Right atrium auricular region (tissue), 2 donors: ENCODE results near the gene LARP1B. TPM values are rescaled to one million over a fixed set of nuclear protein-coding genes. Genes with fewer than 3 reads are reported as not detected.
"Not testable (repeated sequence)": the region's sequence is repeated elsewhere in the genome, so short reads cannot be mapped to it uniquely, and the experiment has no call there.

Source experiments
- DNase-seq: peaks from one replicate; pipeline ENCODE4 v3.0.0-alpha.2; 2019; ENCODE audit warnings: low spot score
- H3K27ac ChIP-seq, 2 donors: fragments of 200-600 bp; sonication (generic); 1 replicate in 1 of 2; 2 replicates in 1 of 2; pipeline ENCODE4 v1.5.1; 2016 to 2019
- H3K27me3 ChIP-seq, 2 donors: fragments of 200-600 bp; sonication (generic); one replicate each; pipeline versions ENCODE4 v1.5.1 to v1.6.0; 2017 to 2019
- H3K36me3 ChIP-seq: fragments of 200-600 bp; sonication (generic); one replicate; pipeline ENCODE4 v1.5.1; 2016
- H3K4me1 ChIP-seq, 2 donors: fragments of 200-600 bp; sonication (generic); one replicate each; pipeline versions ENCODE4 v1.5.1 to v1.6.0; 2017 to 2019
- H3K4me3 ChIP-seq, 2 donors: fragments of 200-600 bp; sonication (generic); 1 replicate in 1 of 2; 2 replicates in 1 of 2; pipeline ENCODE4 v1.5.1; 2017 to 2019; ENCODE audit warnings: mild to moderate bottlenecking in 1 of 2, moderate library complexity in 1 of 2
- H3K9me3 ChIP-seq, 2 donors: fragments of 200-600 bp; sonication (generic); one replicate each; pipeline ENCODE4 v1.5.1; 2019
- CTCF ChIP-seq, 2 donors: fragments of 200-600 bp; sonication (generic); IDR thresholded peaks; one replicate each; pipeline ENCODE4 v1.5.1; 2019; ENCODE audit warnings: antibody characterized with exemption in 2 of 2
- total RNA-seq, 2 donors: library from RNA; depleted of rRNA; stranded (reverse); fragments of >200 nt; gene quantifications; one replicate each; pipeline ENCODE4 v1.1.0, GENCODE V29; 2016

Gene LARP1B
- total RNA-seq, 2 donors from 2014 or later, result 11.8 to 13.5 TPM

GRCh38 chr4:128241019-128241418, 179.9 kb downstream of the LARP1B start:
- no peaks in the 10 kb centered on the region for H3K4me1 ChIP-seq
- no peak for DNase-seq
- no peaks in the 10 kb centered on the region for H3K27me3 ChIP-seq
- no peak for TF ChIP-seq CTCF (IDR thresholded peaks at IDR 0.05)
- no peak overlapping the region for H3K4me3 ChIP-seq
- no peaks in the 10 kb centered on the region for H3K36me3 ChIP-seq
- no peaks in the 10 kb centered on the region for H3K9me3 ChIP-seq
- H3K27ac ChIP-seq, result no peak overlapping the region

GRCh38 chr4:128241425-128241913, 180.4 kb downstream of the LARP1B start:
- no peaks in the 10 kb centered on the region for H3K9me3 ChIP-seq
- H3K4me3 ChIP-seq, result no peak overlapping the region
- no peak for DNase-seq
- no peaks in the 10 kb centered on the region for H3K36me3 ChIP-seq
- H3K27me3 ChIP-seq, result no peaks in the 10 kb centered on the region
- H3K4me1 ChIP-seq, result no peaks in the 10 kb centered on the region
- no peak for TF ChIP-seq CTCF (IDR thresholded peaks at IDR 0.05)
- no peak overlapping the region for H3K27ac ChIP-seq

GRCh38 chr4:128241981-128242380, 180.9 kb downstream of the LARP1B start:
- H3K9me3 ChIP-seq, result no peaks in the 10 kb centered on the region
- H3K27me3 ChIP-seq, result no peaks in the 10 kb centered on the region
- no peaks in the 10 kb centered on the region for H3K36me3 ChIP-seq
- TF ChIP-seq CTCF (IDR thresholded peaks at IDR 0.05), result no peak
- no peak for DNase-seq
- H3K4me3 ChIP-seq, result no peak overlapping the region
- no peaks in the 10 kb centered on the region for H3K4me1 ChIP-seq
- no peak overlapping the region for H3K27ac ChIP-seq

GRCh38 chr4:128242601-128243000, 181.5 kb downstream of the LARP1B start:
- Histone ChIP-seq H3K36me3 (no peaks in the 10 kb centered on the region), H3K27me3 (no peaks in the 10 kb centered on the region), H3K4me1 (no peaks in the 10 kb centered on the region), H3K9me3 (no peaks in the 10 kb centered on the region), H3K4me3 (no peak overlapping the region), H3K27ac (no peak overlapping the region)
- DNase-seq, result no peak
- TF ChIP-seq CTCF (IDR thresholded peaks at IDR 0.05), result no peak

GRCh38 chr4:128244379-128244778, 183.3 kb downstream of the LARP1B start:
- peaks cover 0 to 4% of the 10 kb centered on the region in 2 donors for H3K9me3 ChIP-seq
- no peak overlapping the region for H3K4me3 ChIP-seq
- TF ChIP-seq CTCF (IDR thresholded peaks at IDR 0.05), result no peak
- H3K36me3 ChIP-seq, result no peaks in the 10 kb centered on the region
- H3K4me1 ChIP-seq, result no peaks in the 10 kb centered on the region
- no peak for DNase-seq
- H3K27me3 ChIP-seq, result no peaks in the 10 kb centered on the region
- H3K27ac ChIP-seq, result no peak overlapping the region

- not testable (repeated sequence) for H3K4me3 ChIP-seq, H3K27ac ChIP-seq, H3K27me3 ChIP-seq, H3K4me1 ChIP-seq, DNase-seq, H3K36me3 ChIP-seq
- peaks cover 0 to 12% of the 10 kb centered on the region in 2 donors for H3K9me3 ChIP-seq
Measured at GRCh38 chr4:128245391-128245790, 184.3 kb downstream of the LARP1B start.
